GM12878 (cell line): ENCODE measurements around the gene AAGAB. TPM values are rescaled to one million over a fixed set of nuclear protein-coding genes. Genes with fewer than 3 reads are reported as not detected.

Experiments
- ATF2 ChIP-seq: IDR thresholded peaks from 2 replicates; pipeline ENCODE4 v1.6.1; 2012; ENCODE audit warnings: low read length, inconsistent platforms
- BHLHE40 ChIP-seq, 2 experiments: fragments of 450-650 bp in 1 of 2; IDR thresholded peaks; 2 replicates each; pipeline ENCODE4 v1.6.1; 2011 to 2017; ENCODE audit warnings: low read depth in 2 of 2, borderline replicate concordance in 1 of 2, improper control_type of control experiment in 1 of 2, low read length in 1 of 2, mild to moderate bottlenecking in 1 of 2
- CREM ChIP-seq: IDR thresholded peaks from 2 replicates; pipeline ENCODE4 v1.6.1; 2014; ENCODE audit warnings: antibody characterized with exemption, low read depth
- DPF2 ChIP-seq: fragments of 450-650 bp; IDR thresholded peaks from 2 replicates; pipeline ENCODE4 v1.6.1; 2017; ENCODE audit warnings: mild to moderate bottlenecking
- EED ChIP-seq: sonication (generic); IDR thresholded peaks from 2 replicates; pipeline ENCODE4 v1.6.1; 2016; ENCODE audit warnings: antibody characterized with exemption, low read depth
- EGR1 ChIP-seq, 2 experiments: IDR thresholded peaks; 1 replicate in 1 of 2; 2 replicates in 1 of 2; pipeline ENCODE4 v1.6.1; 2011 to 2012; ENCODE audit warnings: low read depth in 2 of 2, low read length in 2 of 2, borderline replicate concordance in 1 of 2, mild to moderate bottlenecking in 1 of 2, moderate library complexity in 1 of 2
- EP300 ChIP-seq, 2 experiments: fragments of 150-350 bp in 1 of 2; IDR thresholded peaks; 2 replicates each; pipeline ENCODE4 v1.6.1; 2011 to 2012; ENCODE audit warnings: low read depth in 2 of 2, low read length in 2 of 2, borderline replicate concordance in 1 of 2, improper control_type of control experiment in 1 of 2, inconsistent platforms in 1 of 2; ENCODE audit not compliant: control insufficient read depth in 1 of 2
- ETV6 ChIP-seq, 2 experiments: fragments of 450-650 bp in 1 of 2; IDR thresholded peaks in 1 of 2; conservative IDR thresholded peaks in 1 of 2; 2 replicates each; pipeline ENCODE4 v1.6.1; 2014; ENCODE audit warnings: antibody characterized with exemption in 1 of 2, borderline replicate concordance in 1 of 2, low read depth in 1 of 2, mild to moderate bottlenecking in 1 of 2, moderate library complexity in 1 of 2
- IKZF2 ChIP-seq, 2 experiments: fragments of 450-650 bp; IDR thresholded peaks; 2 replicates each; pipeline ENCODE4 v1.6.1; 2017; ENCODE audit warnings: mild to moderate bottlenecking in 2 of 2, moderate library complexity in 2 of 2
- JUNB ChIP-seq: IDR thresholded peaks from 2 replicates; pipeline ENCODE4 v1.6.1; 2016; ENCODE audit warnings: antibody characterized with exemption, mild to moderate bottlenecking
- KAT2A ChIP-seq: conservative IDR thresholded peaks from 2 replicates; pipeline ENCODE4 v1.6.1; 2011; ENCODE audit warnings: low read depth, low read length; ENCODE audit not compliant: control insufficient read depth
- MTA3 ChIP-seq: IDR thresholded peaks from 2 replicates; pipeline ENCODE4 v1.6.1; 2012; ENCODE audit warnings: low read length, inconsistent platforms, borderline replicate concordance
- NFIC ChIP-seq: IDR thresholded peaks from 2 replicates; pipeline ENCODE4 v1.6.1; 2012; ENCODE audit warnings: low read depth, mild to moderate bottlenecking, inconsistent platforms, low read length, moderate library complexity
- NFXL1 ChIP-seq: fragments of 450-650 bp; IDR thresholded peaks from 2 replicates; pipeline ENCODE4 v1.6.1; 2017; ENCODE audit warnings: antibody characterized with exemption, mild to moderate bottlenecking, borderline replicate concordance
- NFYA ChIP-seq: IDR thresholded peaks from 2 replicates; pipeline ENCODE4 v1.6.1; 2011; ENCODE audit warnings: low read depth, mild to moderate bottlenecking, low read length, improper control_type of control experiment, borderline replicate concordance
- NFYB ChIP-seq: IDR thresholded peaks from 2 replicates; pipeline ENCODE4 v1.6.1; 2011; ENCODE audit warnings: low read depth, mild to moderate bottlenecking, low read length, improper control_type of control experiment, moderate library complexity; ENCODE audit not compliant: insufficient read depth
- POLR2AphosphoS2 ChIP-seq: IDR thresholded peaks from 2 replicates; pipeline ENCODE4 v1.6.1; 2011; ENCODE audit warnings: low read depth, mild to moderate bottlenecking, low read length, improper control_type of control experiment, moderate library complexity
- RFX5 ChIP-seq: IDR thresholded peaks from 2 replicates; pipeline ENCODE4 v1.6.1; 2011; ENCODE audit warnings: low read depth, low read length, improper control_type of control experiment
- RUNX3 ChIP-seq: IDR thresholded peaks from 2 replicates; pipeline ENCODE4 v1.6.1; 2012; ENCODE audit warnings: low read length, inconsistent platforms
- SIN3A ChIP-seq: IDR thresholded peaks from 2 replicates; pipeline ENCODE4 v1.6.1; 2012; ENCODE audit warnings: low read depth, low read length, improper control_type of control experiment
- SMAD1 ChIP-seq: fragments of 450-650 bp; IDR thresholded peaks from 2 replicates; pipeline ENCODE4 v1.6.1; 2018; ENCODE audit warnings: mild to moderate bottlenecking, low read depth; ENCODE audit not compliant: partially characterized antibody
- SUPT20H ChIP-seq: IDR thresholded peaks from 2 replicates; pipeline ENCODE4 v1.6.1; 2011; ENCODE audit warnings: low read depth, mild to moderate bottlenecking, low read length, moderate library complexity, borderline replicate concordance; ENCODE audit not compliant: control insufficient read depth
- TCF12 ChIP-seq: IDR thresholded peaks from 2 replicates; pipeline ENCODE4 v1.6.1; 2011; ENCODE audit warnings: low read depth, mild to moderate bottlenecking, low read length
- ZBTB33 ChIP-seq: fragments of 450-650 bp; IDR thresholded peaks from 2 replicates; pipeline ENCODE4 v1.6.1; 2017; ENCODE audit warnings: mild to moderate bottlenecking
- polyA plus RNA-seq, 11 experiments: library from polyadenylated mRNA; depleted of rRNA in 4 of 11; unstranded in 6 of 11; stranded (reverse) in 5 of 11; fragments of >200 nt; fragmentation: Nextera tagmentation in 4 of 11; fragmentation: Illumina TruSeq in 1 of 11; extraction: Ambion mirVana in 4 of 11; extraction: Trizol in 1 of 11; gene quantifications; 1 replicate in 1 of 11; 2 replicates in 10 of 11; pipeline versions ENCODE4 v1.2.1 to v1.2.3, GENCODE V29; 2011 to 2016; ENCODE audit warnings: inconsistent platforms in 2 of 11, missing spikeins in 2 of 11, low read depth in 1 of 11
- total RNA-seq, 4 experiments: library from RNA; depleted of rRNA in 3 of 4; stranded (reverse); fragments of >200 nt in 3 of 4; fragmentation: Illumina TruSeq in 1 of 4; extraction: Trizol in 1 of 4; gene quantifications; 2 replicates each; pipeline versions ENCODE4 v1.2.1 to v1.2.3, GENCODE V29; 2013 to 2021
- TF ChIP-seq, protein P1 (sequence below): fragments of 450-650 bp; IDR thresholded peaks from 2 replicates; pipeline ENCODE4 v1.6.1; 2016; ENCODE audit warnings: mild to moderate bottlenecking

The AAGAB gene
- total and polyA plus RNA-seq, 10 of the 15 experiments (the other 5 are each of a cell fraction or from before 2014, with no cell fraction given): 11.4 to 62.3 (median 38.0) TPM

- peak; percentile 93 for TF ChIP-seq NFIC
- no peak for TF ChIP-seq SMAD1
- no peak for TF ChIP-seq SUPT20H
- peak in 1 of 2 experiments; percentile 97; a peak in 2 of 4 replicates for TF ChIP-seq ETV6 (conservative IDR thresholded peaks at IDR 0.05 in 1 of 2, IDR thresholded peaks at IDR 0.05 in 1 of 2; ENCODE audit: borderline replicate concordance in 1 of 2, low read depth in 1 of 2)
- peak in 1 of 2 experiments; percentile 33; a peak in 1 of 4 replicates for TF ChIP-seq BHLHE40 (IDR thresholded peaks at IDR 0.05; ENCODE audit: borderline replicate concordance in 1 of 2, low read depth in 2 of 2, low read length in 1 of 2)
- TF ChIP-seq DPF2: peak; percentile 58; the same call in 1 of the 2 replicates
- 0 out of 2 replicates have a peak, but pooled peaks have one; percentile 5 for TF ChIP-seq NFYB
- peak; percentile 83 for TF ChIP-seq CREM
- no peak for TF ChIP-seq NFYA
- TF ChIP-seq KAT2A: no peak
- no peak for TF ChIP-seq SIN3A
- TF ChIP-seq EED: peak; percentile 93
- TF ChIP-seq MTA3: peak; percentile 84
- no peak for TF ChIP-seq RFX5
- TF ChIP-seq JUNB: peak; percentile 96
- TF ChIP-seq, protein P1, sequence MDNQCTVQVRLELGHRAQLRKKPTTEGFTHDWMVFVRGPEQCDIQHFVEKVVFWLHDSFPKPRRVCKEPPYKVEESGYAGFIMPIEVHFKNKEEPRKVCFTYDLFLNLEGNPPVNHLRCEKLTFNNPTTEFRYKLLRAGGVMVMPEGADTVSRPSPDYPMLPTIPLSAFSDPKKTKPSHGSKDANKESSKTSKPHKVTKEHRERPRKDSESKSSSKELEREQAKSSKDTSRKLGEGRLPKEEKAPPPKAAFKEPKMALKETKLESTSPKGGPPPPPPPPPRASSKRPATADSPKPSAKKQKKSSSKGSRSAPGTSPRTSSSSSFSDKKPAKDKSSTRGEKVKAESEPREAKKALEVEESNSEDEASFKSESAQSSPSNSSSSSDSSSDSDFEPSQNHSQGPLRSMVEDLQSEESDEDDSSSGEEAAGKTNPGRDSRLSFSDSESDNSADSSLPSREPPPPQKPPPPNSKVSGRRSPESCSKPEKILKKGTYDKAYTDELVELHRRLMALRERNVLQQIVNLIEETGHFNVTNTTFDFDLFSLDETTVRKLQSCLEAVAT: no peak
- 0 out of 3 replicates have a peak, but pooled peaks of 1 of the 2 experiments have one; percentile 45 for TF ChIP-seq EGR1 (IDR thresholded peaks at IDR 0.05; ENCODE audit: borderline replicate concordance in 1 of 2, low read depth in 2 of 2, low read length in 2 of 2)
- TF ChIP-seq ZBTB33: no peak
- TF ChIP-seq ATF2: peak; percentile 80
- TF ChIP-seq NFXL1: no peak
- TF ChIP-seq POLR2AphosphoS2: no peak
- peak; percentile 11 to 57; a peak in 1 of 4 replicates for TF ChIP-seq EP300 (IDR thresholded peaks at IDR 0.05; ENCODE audit: borderline replicate concordance in 1 of 2, control insufficient read depth in 1 of 2, low read depth in 2 of 2, low read length in 2 of 2)
- peak; percentile 68 to 81 for TF ChIP-seq IKZF2 (IDR thresholded peaks at IDR 0.05)
- peak; percentile 94 for TF ChIP-seq RUNX3
- 0 out of 2 replicates have a peak, but pooled peaks have one; percentile 35 for TF ChIP-seq TCF12
Measured at GRCh38 chr15:67241132-67241855, 13.2 kb downstream of the AAGAB start (continued).
